Measurements from ENCODE around the gene EMC7. TPM values are rescaled to one million over a fixed set of nuclear protein-coding genes. Genes with fewer than 3 reads are reported as not detected.

The EMC7 gene
- total and polyA plus RNA-seq, 2 of the 4 experiments (the other 2 are of a cell fraction), result 46.6 to 76.4 TPM

DNA sequence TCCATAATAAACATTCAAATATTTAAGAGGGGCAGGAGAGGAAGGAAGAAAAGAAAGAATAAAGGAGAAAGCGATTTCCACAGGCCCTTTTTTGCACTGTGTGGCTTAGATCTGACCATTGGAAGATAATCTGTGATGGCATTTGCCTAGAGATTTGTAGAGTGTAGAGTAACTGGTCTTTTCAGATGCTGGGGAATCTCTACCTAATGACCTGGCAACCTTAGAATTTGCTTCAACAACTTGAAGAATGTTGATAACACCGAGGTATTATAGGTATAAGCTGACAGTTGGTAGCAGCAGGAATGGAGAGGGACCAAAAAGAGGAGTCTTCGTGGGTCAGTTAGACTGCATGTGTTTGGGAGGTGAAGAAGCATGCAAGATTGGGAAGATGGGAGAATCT is 41.7 kb downstream of the EMC7 start:
- no CpG with 5 or more reads among the region's 3 CpGs for WGBS, 2 experiments (ENCODE audit: extremely low coverage in 2 of 2, insufficient read length in 1 of 2)
- Histone ChIP-seq H3K27me3 (ENCODE audit: control insufficient read depth, insufficient read depth, low read length) (no peaks in the 10 kb centered on the region), H3K9me1 (ENCODE audit: insufficient read depth, low read length) (peaks cover 6% of the 10 kb centered on the region), H3K18ac (ENCODE audit: low read depth, low read length) (no peak overlapping the region), H4K8ac (ENCODE audit: low read depth in 2 of 2, low read length in 2 of 2) (no peak overlapping the region), H3K4me1 (ENCODE audit: control insufficient read depth, insufficient read depth, low read length) (peaks cover 7% of the 10 kb centered on the region), H3K14ac (replicated peaks; ENCODE audit: low read depth, low read length) (no peak overlapping the region), H3K36me3 (ENCODE audit: control insufficient read depth, insufficient read depth, low read length) (no peaks in the 10 kb centered on the region), H2BK120ac (ENCODE audit: low read depth, low read length) (no peak overlapping the region), H4K5ac (ENCODE audit: low read depth, low read length) (no peak overlapping the region), H3K4me2 (ENCODE audit: low read depth, low read length) (no peak overlapping the region), H3K79me1 (ENCODE audit: low read depth in 1 of 2, low read length in 2 of 2) (no peaks in the 10 kb centered on the region), H2AK9ac (replicated peaks; ENCODE audit: low read depth, low read length, poor library complexity) (no peak overlapping the region), H3K23ac (ENCODE audit: low read depth, low read length) (no peak overlapping the region), H2AFZ (replicated peaks; ENCODE audit: low read length, poor library complexity) (no peak overlapping the region), H4K91ac (ENCODE audit: insufficient read depth, low read depth, low read length) (no peak overlapping the region), H2BK5ac (ENCODE audit: low read depth, low read length, poor library complexity, severe bottlenecking) (no peak overlapping the region), H4K20me1 (ENCODE audit: insufficient read depth, low read length) (no peaks in the 10 kb centered on the region), H3K9me3 (ENCODE audit: control insufficient read depth, insufficient read depth, low read length) (no peaks in the 10 kb centered on the region), H2BK15ac (ENCODE audit: low read depth, low read length) (0 out of 3 replicates have a peak overlapping the region, but pooled peaks have one; percentile 53), H3K56ac (ENCODE audit: extremely low read depth, insufficient read depth, low read length) (no peak overlapping the region), H3K27ac (ENCODE audit: insufficient read depth, low read length) (no peak overlapping the region), H2AK5ac (ENCODE audit: low read depth, low read length) (no peak overlapping the region), H3K9ac (ENCODE audit: low read depth, low read length) (no peak overlapping the region), H3K4ac (ENCODE audit: low read depth, low read length) (no peak overlapping the region), H2BK20ac (ENCODE audit: low read depth, low read length) (no peak overlapping the region), H3K4me3 (ENCODE audit: insufficient read depth, low read depth, low read length) (no peak overlapping the region)
- CTCF ChIA-PET, result no interaction called here
- POLR2A ChIA-PET (ENCODE audit: unreplicated experiment), result no interaction called here
- TF ChIP-seq, protein P1, sequence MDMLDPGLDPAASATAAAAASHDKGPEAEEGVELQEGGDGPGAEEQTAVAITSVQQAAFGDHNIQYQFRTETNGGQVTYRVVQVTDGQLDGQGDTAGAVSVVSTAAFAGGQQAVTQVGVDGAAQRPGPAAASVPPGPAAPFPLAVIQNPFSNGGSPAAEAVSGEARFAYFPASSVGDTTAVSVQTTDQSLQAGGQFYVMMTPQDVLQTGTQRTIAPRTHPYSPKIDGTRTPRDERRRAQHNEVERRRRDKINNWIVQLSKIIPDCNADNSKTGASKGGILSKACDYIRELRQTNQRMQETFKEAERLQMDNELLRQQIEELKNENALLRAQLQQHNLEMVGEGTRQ (IDR thresholded peaks at IDR 0.05; ENCODE audit: low read depth, low read length), result no peak
- TF ChIP-seq FOS (IDR thresholded peaks at IDR 0.05; ENCODE audit: low read depth, low read length) (no peak), MAZ (IDR thresholded peaks at IDR 0.05; ENCODE audit: borderline replicate concordance, low read depth, low read length) (no peak), MAFK (IDR thresholded peaks at IDR 0.05; ENCODE audit: low read depth, low read length) (no peak), NFE2L2 (IDR thresholded peaks at IDR 0.05; ENCODE audit: low read depth, low read length) (no peak), RFX5 (IDR thresholded peaks at IDR 0.05; ENCODE audit: low read depth, low read length) (no peak), CHD1 (IDR thresholded peaks at IDR 0.05; ENCODE audit: low read depth, low read length) (no peak), POLR2A (IDR thresholded peaks at IDR 0.05; ENCODE audit: low read depth, low read length) (no peak), RCOR1 (IDR thresholded peaks at IDR 0.05; ENCODE audit: insufficient replicate concordance, low read length) (no peak), MXI1 (IDR thresholded peaks at IDR 0.05; ENCODE audit: borderline replicate concordance, low read depth, low read length) (no peak), BHLHE40 (IDR thresholded peaks at IDR 0.05; ENCODE audit: low read depth, low read length) (no peak), SMC3 (IDR thresholded peaks at IDR 0.05; ENCODE audit: low read depth, low read length) (no peak), CEBPB (IDR thresholded peaks at IDR 0.05; ENCODE audit: low read depth, low read length) (no peak), RAD21 (IDR thresholded peaks at IDR 0.05; ENCODE audit: low read length) (no peak)
- TF ChIP-seq, protein P2, sequence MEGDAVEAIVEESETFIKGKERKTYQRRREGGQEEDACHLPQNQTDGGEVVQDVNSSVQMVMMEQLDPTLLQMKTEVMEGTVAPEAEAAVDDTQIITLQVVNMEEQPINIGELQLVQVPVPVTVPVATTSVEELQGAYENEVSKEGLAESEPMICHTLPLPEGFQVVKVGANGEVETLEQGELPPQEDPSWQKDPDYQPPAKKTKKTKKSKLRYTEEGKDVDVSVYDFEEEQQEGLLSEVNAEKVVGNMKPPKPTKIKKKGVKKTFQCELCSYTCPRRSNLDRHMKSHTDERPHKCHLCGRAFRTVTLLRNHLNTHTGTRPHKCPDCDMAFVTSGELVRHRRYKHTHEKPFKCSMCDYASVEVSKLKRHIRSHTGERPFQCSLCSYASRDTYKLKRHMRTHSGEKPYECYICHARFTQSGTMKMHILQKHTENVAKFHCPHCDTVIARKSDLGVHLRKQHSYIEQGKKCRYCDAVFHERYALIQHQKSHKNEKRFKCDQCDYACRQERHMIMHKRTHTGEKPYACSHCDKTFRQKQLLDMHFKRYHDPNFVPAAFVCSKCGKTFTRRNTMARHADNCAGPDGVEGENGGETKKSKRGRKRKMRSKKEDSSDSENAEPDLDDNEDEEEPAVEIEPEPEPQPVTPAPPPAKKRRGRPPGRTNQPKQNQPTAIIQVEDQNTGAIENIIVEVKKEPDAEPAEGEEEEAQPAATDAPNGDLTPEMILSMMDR (conservative IDR thresholded peaks at IDR 0.05; ENCODE audit: low read depth, low read length), result no peak
- TF ChIP-seq, protein P3, sequence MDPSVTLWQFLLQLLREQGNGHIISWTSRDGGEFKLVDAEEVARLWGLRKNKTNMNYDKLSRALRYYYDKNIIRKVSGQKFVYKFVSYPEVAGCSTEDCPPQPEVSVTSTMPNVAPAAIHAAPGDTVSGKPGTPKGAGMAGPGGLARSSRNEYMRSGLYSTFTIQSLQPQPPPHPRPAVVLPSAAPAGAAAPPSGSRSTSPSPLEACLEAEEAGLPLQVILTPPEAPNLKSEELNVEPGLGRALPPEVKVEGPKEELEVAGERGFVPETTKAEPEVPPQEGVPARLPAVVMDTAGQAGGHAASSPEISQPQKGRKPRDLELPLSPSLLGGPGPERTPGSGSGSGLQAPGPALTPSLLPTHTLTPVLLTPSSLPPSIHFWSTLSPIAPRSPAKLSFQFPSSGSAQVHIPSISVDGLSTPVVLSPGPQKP (IDR thresholded peaks at IDR 0.05; ENCODE audit: borderline replicate concordance, low read depth, low read length), result no peak
- intact Hi-C loops (cut with micrococcal nuclease), result loop anchor here (5.0 to 10.0 kb wide), 4 partner anchors 42 to 768 kb away; partner anchors contain the start of genes EMC7, LPCAT4 and PGBD4
- dilution Hi-C loops (cut with HindIII; ENCODE audit: low sequenced_read_pairs, unreplicated experiment), result no loop called here
- in situ Hi-C loops (cut with MboI; ENCODE audit: low sequenced_read_pairs), result loop anchor here (10.0 kb wide), 1 partner anchor 155 kb away; the partner anchor contains the start of gene KATNBL1
- BruUV-seq (replicated peaks), result no TSS peak
- ATAC-seq (ENCODE audit: low read depth) (no peak), DNase-seq (no peak)
